ENCODE data around the gene SYK. TPM values are rescaled to one million over a fixed set of nuclear protein-coding genes. Genes with fewer than 3 reads are reported as not detected.

Gene SYK
- total and polyA plus RNA-seq, 2 donors (not counting 1 experiment from before 2014, with no cell fraction given): 60.3 to 242 TPM

GRCh38 chr9:90895786-90896185, 94.2 kb downstream of the SYK start:
- H3K4me3 ChIP-seq (ENCODE audit: control extremely low read depth in 1 of 5, extremely low read depth in 1 of 5, insufficient read depth in 1 of 5, low read depth in 2 of 5, low read length in 4 of 5): no peak overlapping the region
- ATAC-seq (ENCODE audit: low read depth) (no peak), DNase-seq (no peak)
- Mint-ChIP-seq H3K4me1 (no peaks in the 10 kb centered on the region), H3K27me3 (no peaks in the 10 kb centered on the region), H3K9me3 (ENCODE audit: insufficient read depth) (no peaks in the 10 kb centered on the region), H3K4me3 (no peak overlapping the region), H3K27ac (no peak overlapping the region)
- H4K20me1 ChIP-seq (ENCODE audit: control insufficient read depth, insufficient read depth, low read length, poor library complexity, severe bottlenecking): peaks cover 27% of the 10 kb centered on the region
- H3K4me2 ChIP-seq (replicated peaks; ENCODE audit: low read depth, low read length, poor library complexity, severe bottlenecking): no peak overlapping the region
- no peak overlapping the region for H3K9ac ChIP-seq (ENCODE audit: low read length)
- ChIA-PET CTCF (interaction anchor here (1.7 kb wide), 1 partner anchor 25 kb away, joined by 3 read pairs; no protein-coding TSS in a partner anchor), POLR2A (no interaction called here)
- H3K9me3 ChIP-seq (ENCODE audit: control extremely low read depth in 1 of 3, control insufficient read depth in 2 of 3, insufficient read depth in 1 of 3, low read length in 2 of 3): peaks cover 0 to 3% (median 0%) of the 10 kb centered on the region in 3 donors
- no peak overlapping the region for H3K27ac ChIP-seq (ENCODE audit: low read length in 2 of 2)
- H3K79me2 ChIP-seq (ENCODE audit: control insufficient read depth, insufficient read depth, low read length): no peaks in the 10 kb centered on the region
- H3K4me1 ChIP-seq (ENCODE audit: control insufficient read depth in 2 of 2, insufficient read depth in 2 of 2, low read length in 2 of 2): no peaks in the 10 kb centered on the region
- 94% methylated on average over 6 of the region's 7 CpGs for WGBS (ENCODE audit: insufficient coverage)
- no peak for TF ChIP-seq EZH2 (IDR thresholded peaks at IDR 0.05; ENCODE audit: borderline replicate concordance, insufficient read depth, low read depth, low read length, poor library complexity, severe bottlenecking)
- no peak for TF ChIP-seq CTCF (IDR thresholded peaks at IDR 0.05)
- no peak overlapping the region for H2AFZ ChIP-seq (ENCODE audit: insufficient read depth, low read depth, low read length, poor library complexity, severe bottlenecking)
- peaks cover 7 to 83% of the 10 kb centered on the region in 2 experiments for H3K36me3 ChIP-seq (replicated peaks in 1 of 2; ENCODE audit: control extremely low read depth in 1 of 2, control insufficient read depth in 1 of 2, extremely low read depth in 1 of 2, insufficient read depth in 2 of 2, low read length in 1 of 2)
- no peaks in the 10 kb centered on the region for H3K27me3 ChIP-seq (replicated peaks in 1 of 4; ENCODE audit: control extremely low read depth in 1 of 4, control insufficient read depth in 3 of 4, insufficient read depth in 4 of 4, low read length in 3 of 4)
- intact Hi-C loops (cut with micrococcal nuclease): no loop called here

GRCh38 chr9:90896231-90896630, 94.6 kb downstream of the SYK start:
- Histone ChIP-seq H3K27me3 (replicated peaks in 1 of 4; ENCODE audit: control extremely low read depth in 1 of 4, control insufficient read depth in 3 of 4, insufficient read depth in 4 of 4, low read length in 3 of 4) (no peaks in the 10 kb centered on the region), H3K27ac (ENCODE audit: low read length in 2 of 2) (no peak overlapping the region), H3K4me2 (replicated peaks; ENCODE audit: low read depth, low read length, poor library complexity, severe bottlenecking) (no peak overlapping the region), H3K79me2 (ENCODE audit: control insufficient read depth, insufficient read depth, low read length) (no peaks in the 10 kb centered on the region), H2AFZ (ENCODE audit: insufficient read depth, low read depth, low read length, poor library complexity, severe bottlenecking) (no peak overlapping the region), H3K4me3 (ENCODE audit: control extremely low read depth in 1 of 5, extremely low read depth in 1 of 5, insufficient read depth in 1 of 5, low read depth in 2 of 5, low read length in 4 of 5) (no peak overlapping the region), H3K4me1 (ENCODE audit: control insufficient read depth in 2 of 2, insufficient read depth in 2 of 2, low read length in 2 of 2) (no peaks in the 10 kb centered on the region), H3K9ac (ENCODE audit: low read length) (no peak overlapping the region), H4K20me1 (ENCODE audit: control insufficient read depth, insufficient read depth, low read length, poor library complexity, severe bottlenecking) (peaks cover 27% of the 10 kb centered on the region), H3K36me3 (replicated peaks in 1 of 2; ENCODE audit: control extremely low read depth in 1 of 2, control insufficient read depth in 1 of 2, extremely low read depth in 1 of 2, insufficient read depth in 2 of 2, low read length in 1 of 2) (peaks cover 7 to 80% of the 10 kb centered on the region in 2 experiments), H3K9me3 (ENCODE audit: control extremely low read depth in 1 of 3, control insufficient read depth in 2 of 3, insufficient read depth in 1 of 3, low read length in 2 of 3) (peaks cover 0 to 3% (median 0%) of the 10 kb centered on the region in 3 donors)
- H3K27me3 Mint-ChIP-seq: no peaks in the 10 kb centered on the region
- CTCF ChIA-PET: no interaction called here
- intact Hi-C loops (cut with micrococcal nuclease): no loop called here
- H3K27ac Mint-ChIP-seq: no peak overlapping the region
- no peaks in the 10 kb centered on the region for H3K9me3 Mint-ChIP-seq (ENCODE audit: insufficient read depth)
- DNase-seq: no peak
- no peak overlapping the region for H3K4me3 Mint-ChIP-seq
- no peak for TF ChIP-seq EZH2 (IDR thresholded peaks at IDR 0.05; ENCODE audit: borderline replicate concordance, insufficient read depth, low read depth, low read length, poor library complexity, severe bottlenecking)
- TF ChIP-seq CTCF (IDR thresholded peaks at IDR 0.05): no peak
- H3K4me1 Mint-ChIP-seq: peaks cover 2% of the 10 kb centered on the region
- ATAC-seq (ENCODE audit: low read depth): no peak
- POLR2A ChIA-PET: no interaction called here
- WGBS (ENCODE audit: insufficient coverage): 80% methylated on average over 1 of the region's 3 CpGs

Measured in B cell (primary cell).